ENCODE results near the gene FBXL5.

FBXL5 gene

DNA sequence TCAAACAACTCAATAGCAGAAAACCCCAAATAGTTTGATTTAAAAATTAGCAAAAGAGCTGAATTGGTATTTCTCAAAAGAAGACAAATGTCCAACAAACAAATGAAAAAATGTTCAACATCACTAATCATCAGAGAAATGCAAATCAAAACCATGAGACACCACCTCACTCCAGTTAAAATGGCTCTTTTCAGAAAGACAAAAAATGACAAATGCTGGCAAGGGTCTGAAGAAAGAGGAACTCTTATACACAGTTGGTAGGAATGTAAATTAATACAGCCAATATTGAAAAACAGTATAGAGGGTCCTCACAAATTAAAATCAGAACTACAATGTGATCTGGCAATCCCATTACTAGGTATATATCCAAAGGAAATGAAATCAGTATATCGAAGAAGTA lies 70.4 kb downstream of the FBXL5 start (continued):
- TF ChIP-seq, protein P1, sequence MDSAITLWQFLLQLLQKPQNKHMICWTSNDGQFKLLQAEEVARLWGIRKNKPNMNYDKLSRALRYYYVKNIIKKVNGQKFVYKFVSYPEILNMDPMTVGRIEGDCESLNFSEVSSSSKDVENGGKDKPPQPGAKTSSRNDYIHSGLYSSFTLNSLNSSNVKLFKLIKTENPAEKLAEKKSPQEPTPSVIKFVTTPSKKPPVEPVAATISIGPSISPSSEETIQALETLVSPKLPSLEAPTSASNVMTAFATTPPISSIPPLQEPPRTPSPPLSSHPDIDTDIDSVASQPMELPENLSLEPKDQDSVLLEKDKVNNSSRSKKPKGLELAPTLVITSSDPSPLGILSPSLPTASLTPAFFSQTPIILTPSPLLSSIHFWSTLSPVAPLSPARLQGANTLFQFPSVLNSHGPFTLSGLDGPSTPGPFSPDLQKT (IDR thresholded peaks at IDR 0.05; ENCODE audit: borderline replicate concordance, low read depth, low read length): no peak
- no peak for TF ChIP-seq PBX3 (CRISPR knock-in tag; IDR thresholded peaks at IDR 0.05)
- TF ChIP-seq, protein P2, sequence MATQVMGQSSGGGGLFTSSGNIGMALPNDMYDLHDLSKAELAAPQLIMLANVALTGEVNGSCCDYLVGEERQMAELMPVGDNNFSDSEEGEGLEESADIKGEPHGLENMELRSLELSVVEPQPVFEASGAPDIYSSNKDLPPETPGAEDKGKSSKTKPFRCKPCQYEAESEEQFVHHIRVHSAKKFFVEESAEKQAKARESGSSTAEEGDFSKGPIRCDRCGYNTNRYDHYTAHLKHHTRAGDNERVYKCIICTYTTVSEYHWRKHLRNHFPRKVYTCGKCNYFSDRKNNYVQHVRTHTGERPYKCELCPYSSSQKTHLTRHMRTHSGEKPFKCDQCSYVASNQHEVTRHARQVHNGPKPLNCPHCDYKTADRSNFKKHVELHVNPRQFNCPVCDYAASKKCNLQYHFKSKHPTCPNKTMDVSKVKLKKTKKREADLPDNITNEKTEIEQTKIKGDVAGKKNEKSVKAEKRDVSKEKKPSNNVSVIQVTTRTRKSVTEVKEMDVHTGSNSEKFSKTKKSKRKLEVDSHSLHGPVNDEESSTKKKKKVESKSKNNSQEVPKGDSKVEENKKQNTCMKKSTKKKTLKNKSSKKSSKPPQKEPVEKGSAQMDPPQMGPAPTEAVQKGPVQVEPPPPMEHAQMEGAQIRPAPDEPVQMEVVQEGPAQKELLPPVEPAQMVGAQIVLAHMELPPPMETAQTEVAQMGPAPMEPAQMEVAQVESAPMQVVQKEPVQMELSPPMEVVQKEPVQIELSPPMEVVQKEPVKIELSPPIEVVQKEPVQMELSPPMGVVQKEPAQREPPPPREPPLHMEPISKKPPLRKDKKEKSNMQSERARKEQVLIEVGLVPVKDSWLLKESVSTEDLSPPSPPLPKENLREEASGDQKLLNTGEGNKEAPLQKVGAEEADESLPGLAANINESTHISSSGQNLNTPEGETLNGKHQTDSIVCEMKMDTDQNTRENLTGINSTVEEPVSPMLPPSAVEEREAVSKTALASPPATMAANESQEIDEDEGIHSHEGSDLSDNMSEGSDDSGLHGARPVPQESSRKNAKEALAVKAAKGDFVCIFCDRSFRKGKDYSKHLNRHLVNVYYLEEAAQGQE (tag by site-specific recombination; IDR thresholded peaks at IDR 0.05): no peak
- no peak for TF ChIP-seq ZNF670 (tag by site-specific recombination; IDR thresholded peaks at IDR 0.05; ENCODE audit: low read depth)
- TF ChIP-seq KLF10 (tag by site-specific recombination; IDR thresholded peaks at IDR 0.05): no peak
- TF ChIP-seq ZNF292 (tag by site-specific recombination; IDR thresholded peaks at IDR 0.05; ENCODE audit: borderline replicate concordance, low read depth): no peak
- no peak for TF ChIP-seq FEZF1 (tag by site-specific recombination; IDR thresholded peaks at IDR 0.05)
- TF ChIP-seq MEIS1 (CRISPR knock-in tag; IDR thresholded peaks at IDR 0.05; ENCODE audit: borderline replicate concordance): no peak
- TF ChIP-seq ZNF404 (tag by site-specific recombination; IDR thresholded peaks at IDR 0.05): no peak
- no peak for TF ChIP-seq YY2 (tag by site-specific recombination; IDR thresholded peaks at IDR 0.05)

GRCh38 chr4:15577508-15577907 lies 77.6 kb downstream of the FBXL5 start:
- Histone ChIP-seq H3K4me1 (ENCODE audit: control insufficient read depth, insufficient read depth, low read length) (no peaks in the 10 kb centered on the region), H3K9me3 (ENCODE audit: control insufficient read depth, insufficient read depth, low read depth, low read length) (no peaks in the 10 kb centered on the region), H3K27ac (ENCODE audit: extremely low read depth, low read depth, low read length) (no peak overlapping the region), H3K4me3 (ENCODE audit: low read depth, low read length) (no peak overlapping the region), H3K36me3 (ENCODE audit: control insufficient read depth in 2 of 2, insufficient read depth in 1 of 2, low read length in 2 of 2) (no peaks in the 10 kb centered on the region)
- ChIA-PET POLR2A (no interaction called here), CTCF (interaction anchor here (0.6 kb wide), 1 partner anchor 20 kb away, joined by 3 read pairs; no protein-coding TSS in a partner anchor)
- no peak for TF ChIP-seq ZNF174 (tag by site-specific recombination; IDR thresholded peaks at IDR 0.05)
- no peak for TF ChIP-seq ZNF398 (tag by site-specific recombination; IDR thresholded peaks at IDR 0.05)
- TF ChIP-seq ZNF510 (tag by site-specific recombination; IDR thresholded peaks at IDR 0.05; ENCODE audit: insufficient replicate concordance): no peak
- no peak for TF ChIP-seq ZNF169 (tag by site-specific recombination; IDR thresholded peaks at IDR 0.05)
- no peak for TF ChIP-seq ZNF837 (tag by site-specific recombination; IDR thresholded peaks at IDR 0.05)
- TF ChIP-seq ZNF24 (tag by site-specific recombination; IDR thresholded peaks at IDR 0.05): no peak

GRCh38 chr4:15575966-15576365 lies 79.2 kb downstream of the FBXL5 start:
- TF ChIP-seq ZNF488 (tag by site-specific recombination; IDR thresholded peaks at IDR 0.05): no peak
- TF ChIP-seq ZNF621 (tag by site-specific recombination; IDR thresholded peaks at IDR 0.05): no peak
- TF ChIP-seq, protein P3, sequence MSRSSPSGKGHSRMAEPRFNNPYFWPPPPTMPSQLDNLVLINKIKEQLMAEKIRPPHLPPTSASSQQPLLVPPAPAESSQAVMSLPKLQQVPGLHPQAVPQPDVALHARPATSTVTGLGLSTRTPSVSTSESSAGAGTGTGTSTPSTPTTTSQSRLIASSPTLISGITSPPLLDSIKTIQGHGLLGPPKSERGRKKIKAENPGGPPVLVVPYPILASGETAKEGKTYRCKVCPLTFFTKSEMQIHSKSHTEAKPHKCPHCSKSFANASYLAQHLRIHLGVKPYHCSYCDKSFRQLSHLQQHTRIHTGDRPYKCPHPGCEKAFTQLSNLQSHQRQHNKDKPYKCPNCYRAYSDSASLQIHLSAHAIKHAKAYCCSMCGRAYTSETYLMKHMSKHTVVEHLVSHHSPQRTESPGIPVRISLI (tag by site-specific recombination; IDR thresholded peaks at IDR 0.05): no peak
- TF ChIP-seq ZNF274 (IDR thresholded peaks at IDR 0.05; ENCODE audit: low read length): no peak
- no peak for TF ChIP-seq ZNF274 (tag by site-specific recombination; IDR thresholded peaks at IDR 0.05; ENCODE audit: borderline replicate concordance)
- no peak for TF ChIP-seq ZNF544 (tag by site-specific recombination; IDR thresholded peaks at IDR 0.05)
- Histone ChIP-seq H3K4me3 (ENCODE audit: low read depth, low read length) (no peak overlapping the region), H3K27ac (ENCODE audit: extremely low read depth, low read depth, low read length) (no peak overlapping the region), H3K36me3 (ENCODE audit: control insufficient read depth in 2 of 2, insufficient read depth in 1 of 2, low read length in 2 of 2) (no peaks in the 10 kb centered on the region), H3K4me1 (ENCODE audit: control insufficient read depth, insufficient read depth, low read length) (no peaks in the 10 kb centered on the region), H3K9me3 (ENCODE audit: control insufficient read depth, insufficient read depth, low read depth, low read length) (no peaks in the 10 kb centered on the region)
- POLR2A ChIA-PET: no interaction called here
- CTCF ChIA-PET: no interaction called here
